ENCODE results near the gene RUNX3. TPM values are rescaled to one million over a fixed set of nuclear protein-coding genes. Genes with fewer than 3 reads are reported as not detected.

Gene RUNX3
- total RNA-seq, 1 donor from 2014 or later: 2.0 TPM

- intact Hi-C loops (cut with DNase I): no loop called here
- ATAC-seq (peak; percentile 50), DNase-seq (ENCODE audit: low spot score) (no peak)
These were observed 34.9 kb upstream of the RUNX3 start for GRCh38 chr1:24964811-24965570.

GRCh38 chr1:24963943-24964693, 34.0 kb upstream of the RUNX3 start:
- ATAC-seq (no peak), DNase-seq (ENCODE audit: low spot score) (no peak)
- intact Hi-C loops (cut with DNase I): no loop called here

GRCh38 chr1:24963099-24963872, 33.2 kb upstream of the RUNX3 start:
- intact Hi-C loops (cut with DNase I): no loop called here
- DNase-seq (ENCODE audit: low spot score): no peak
- no peak for ATAC-seq

GRCh38 chr1:24961961-24962861, 32.1 kb upstream of the RUNX3 start:
- intact Hi-C loops (cut with DNase I): no loop called here
- DNase-seq (ENCODE audit: low spot score) (no peak), ATAC-seq (no peak)

- intact Hi-C loops (cut with DNase I): no loop called here
- ATAC-seq (no peak), DNase-seq (ENCODE audit: low spot score) (no peak)
These were observed 31.3 kb upstream of the RUNX3 start for GRCh38 chr1:24961334-24961733.

GRCh38 chr1:24960071-24960801, 30.2 kb upstream of the RUNX3 start:
- DNase-seq (ENCODE audit: low spot score) (no peak), ATAC-seq (no peak)
- intact Hi-C loops (cut with DNase I): no loop called here

GRCh38 chr1:24959623-24959975, 29.5 kb upstream of the RUNX3 start:
- ATAC-seq (no peak), DNase-seq (ENCODE audit: low spot score) (no peak)
- intact Hi-C loops (cut with DNase I): no loop called here

- ATAC-seq (no peak), DNase-seq (ENCODE audit: low spot score) (no peak)
- intact Hi-C loops (cut with DNase I): no loop called here
These were observed 28.9 kb upstream of the RUNX3 start for GRCh38 chr1:24958766-24959622.

GRCh38 chr1:24957808-24958752, 28.0 kb upstream of the RUNX3 start:
- no peak for DNase-seq (ENCODE audit: low spot score)
- no peak for ATAC-seq
- intact Hi-C loops (cut with DNase I): no loop called here

- ATAC-seq (no peak), DNase-seq (ENCODE audit: low spot score) (no peak)
- intact Hi-C loops (cut with DNase I): no loop called here
These were observed 27.1 kb upstream of the RUNX3 start for GRCh38 chr1:24957016-24957807.

GRCh38 chr1:24955779-24956365, 25.8 kb upstream of the RUNX3 start:
- DNase-seq (ENCODE audit: low spot score): no peak
- intact Hi-C loops (cut with DNase I): no loop called here
- ATAC-seq: no peak

- ATAC-seq: no peak
- no peak for DNase-seq (ENCODE audit: low spot score)
- intact Hi-C loops (cut with DNase I): no loop called here
These were observed 25.1 kb upstream of the RUNX3 start for GRCh38 chr1:24955161-24955560.

- intact Hi-C loops (cut with DNase I): no loop called here
- no peak for DNase-seq (ENCODE audit: low spot score)
- ATAC-seq: no peak
These were observed 24.6 kb upstream of the RUNX3 start for GRCh38 chr1:24954631-24955030.

GRCh38 chr1:24954022-24954421, 23.9 kb upstream of the RUNX3 start:
- intact Hi-C loops (cut with DNase I): no loop called here
- no peak for ATAC-seq

GRCh38 chr1:24952413-24952841, 22.4 kb upstream of the RUNX3 start:
- intact Hi-C loops (cut with DNase I): no loop called here
- ATAC-seq: no peak
- DNase-seq (ENCODE audit: low spot score): no peak

More at GRCh38 chr1:24954022-24954421, 23.9 kb upstream of the RUNX3 start:
- DNase-seq (ENCODE audit: low spot score): no peak

All from sciatic nerve (tissue), 2 donors.